K562 (cell line): ENCODE results near the gene PSMD4. TPM values are rescaled to one million over a fixed set of nuclear protein-coding genes. Genes with fewer than 3 reads are reported as not detected.

Source experiments
- ATF1 ChIP-seq, 2 experiments: fragments of 450-650 bp in 1 of 2; IDR thresholded peaks; 2 replicates each; pipeline ENCODE4 v1.6.1; 2016; ENCODE audit warnings: missing compliant biosample characterization in 1 of 2, missing genetic modification characterization in 1 of 2
- BHLHE40 ChIP-seq: IDR thresholded peaks from 2 replicates; pipeline ENCODE4 v1.6.1; 2011; ENCODE audit warnings: low read length, improper control_type of control experiment
- HOXB6 ChIP-seq: fragments of 250-450 bp; sonication (Bioruptor Pico); IDR thresholded peaks from 2 replicates; pipeline ENCODE4 v1.5.1; 2022; ENCODE audit warnings: mild to moderate bottlenecking, borderline replicate concordance
- KHSRP ChIP-seq: fragments of 450-650 bp; IDR thresholded peaks from 2 replicates; pipeline ENCODE4 v1.6.1; 2017
- MTA2 ChIP-seq: fragments of 450-650 bp; IDR thresholded peaks from 2 replicates; pipeline ENCODE4 v1.6.1; 2016; ENCODE audit warnings: low read depth
- MXI1 ChIP-seq: IDR thresholded peaks from 2 replicates; pipeline ENCODE4 v1.6.1; 2011; ENCODE audit warnings: low read depth, mild to moderate bottlenecking, improper control_type of control experiment, low read length
- NFXL1 ChIP-seq: fragments of 450-650 bp; formaldehyde crosslinking; IDR thresholded peaks from 2 replicates; pipeline ENCODE4 v1.4.0; 2021; ENCODE audit warnings: mild to moderate bottlenecking
- PHB2 ChIP-seq: fragments of 450-650 bp; IDR thresholded peaks from 2 replicates; pipeline ENCODE4 v1.6.1; 2017; ENCODE audit warnings: low read depth
- PTRF ChIP-seq: fragments of 450-650 bp; IDR thresholded peaks from 2 replicates; pipeline ENCODE4 v1.6.1; 2016; ENCODE audit warnings: mild to moderate bottlenecking, missing genetic modification characterization, missing compliant biosample characterization
- RBFOX2 ChIP-seq: fragments of 200-400 bp; formaldehyde crosslinking; IDR thresholded peaks from 2 replicates; pipeline ENCODE4 v1.6.1; 2017; ENCODE audit warnings: low read depth, mild to moderate bottlenecking, low read length, moderate library complexity
- SRF ChIP-seq, 2 experiments: fragments of 250-450, 450-650 bp in 1 of 2; sonication (Bioruptor Pico) in 1 of 2; sonication (generic) in 1 of 2; formaldehyde crosslinking; IDR thresholded peaks; 2 replicates each; pipeline versions ENCODE4 v1.5.0 to v1.5.1; 2020 to 2022; ENCODE audit warnings: mild to moderate bottlenecking in 1 of 2, missing genetic modification reagents in 1 of 2
- SRSF3 ChIP-seq: fragments of 200-400 bp; formaldehyde crosslinking; IDR thresholded peaks from 2 replicates; pipeline ENCODE4 v1.6.1; 2016; ENCODE audit warnings: mild to moderate bottlenecking, low read length, moderate library complexity; ENCODE audit not compliant: insufficient read depth
- STAG1 ChIP-seq: sonication (generic); formaldehyde crosslinking; IDR thresholded peaks from 2 replicates; pipeline ENCODE4 v1.5.0; 2020; ENCODE audit warnings: missing genetic modification reagents, borderline replicate concordance
- TEAD1 ChIP-seq, 2 experiments: fragments of 450-650 bp in 1 of 2; sonication (generic) in 1 of 2; formaldehyde crosslinking; IDR thresholded peaks; 2 replicates each; pipeline versions ENCODE4 v1.4.0 to v1.8.0; 2020 to 2022; ENCODE audit warnings: mild to moderate bottlenecking in 2 of 2, missing genetic modification reagents in 1 of 2
- XRCC4 ChIP-seq: IDR thresholded peaks from one replicate; pipeline ENCODE4 v1.6.1; 2011; ENCODE audit not compliant: insufficient read depth, insufficient read length; ENCODE audit errors: extremely low read depth
- ZFP36 ChIP-seq: fragments of 150-350 bp; IDR thresholded peaks from 2 replicates; pipeline ENCODE4 v1.6.1; 2018; ENCODE audit warnings: low read length, low read depth; ENCODE audit not compliant: partially characterized antibody
- ZNF121 ChIP-seq: sonication (generic); formaldehyde crosslinking; conservative IDR thresholded peaks from 2 replicates; pipeline ENCODE4 v1.8.0; 2022; ENCODE audit warnings: missing genetic modification reagents
- ZNF830 ChIP-seq: fragments of 250-450 bp; sonication (Bioruptor Pico); IDR thresholded peaks from 2 replicates; pipeline ENCODE4 v1.5.0; 2021; ENCODE audit warnings: mild to moderate bottlenecking
- polyA plus RNA-seq, 8 experiments: library from polyadenylated mRNA; depleted of rRNA in 4 of 8; stranded (reverse) in 5 of 8; unstranded in 3 of 8; fragments of >200 nt; fragmentation: Nextera tagmentation in 2 of 8; fragmentation: Illumina TruSeq in 1 of 8; extraction: Ambion mirVana in 2 of 8; extraction: Trizol in 1 of 8; gene quantifications; 2 replicates each; pipeline versions ENCODE4 v1.2.1 to v1.2.3, GENCODE V29; 2011 to 2014; ENCODE audit warnings: inconsistent platforms in 1 of 8, missing spikeins in 1 of 8
- total RNA-seq, 7 experiments: library from RNA; depleted of rRNA in 6 of 7; stranded (reverse); fragments of >200 nt in 6 of 7; fragmentation: Illumina TruSeq in 2 of 7; extraction: Trizol in 2 of 7; gene quantifications; 2 replicates each; pipeline versions ENCODE4 v1.2.1 to v1.2.3, GENCODE V29; 2011 to 2021; ENCODE audit warnings: low replicate concordance in 1 of 7
- TF ChIP-seq, protein P1 (sequence below): sonication (generic); formaldehyde crosslinking; IDR thresholded peaks from 2 replicates; pipeline ENCODE4 v1.8.1; 2023; ENCODE audit warnings: mild to moderate bottlenecking, missing genetic modification reagents, moderate library complexity
- TF ChIP-seq, protein P2 (sequence below): IDR thresholded peaks from 3 replicates; pipeline ENCODE4 v1.6.1; 2011; ENCODE audit warnings: borderline replicate concordance, mild to moderate bottlenecking; ENCODE audit not compliant: insufficient read length, insufficient read depth
- TF ChIP-seq, protein P3 (sequence below): sonication (generic); formaldehyde crosslinking; IDR thresholded peaks from 2 replicates; pipeline ENCODE4 v1.8.0; 2023; ENCODE audit warnings: mild to moderate bottlenecking, missing genetic modification reagents
- TF ChIP-seq, protein P4 (sequence below): sonication (generic); formaldehyde crosslinking; IDR thresholded peaks from 2 replicates; pipeline ENCODE4 v1.8.0; 2022; ENCODE audit warnings: missing genetic modification reagents, mild to moderate bottlenecking, borderline replicate concordance

Gene PSMD4
- total and polyA plus RNA-seq, 9 of the 15 experiments (the other 6 are each of a cell fraction or from before 2014, with no cell fraction given), result 194 to 353 (median 295) TPM

DNA sequence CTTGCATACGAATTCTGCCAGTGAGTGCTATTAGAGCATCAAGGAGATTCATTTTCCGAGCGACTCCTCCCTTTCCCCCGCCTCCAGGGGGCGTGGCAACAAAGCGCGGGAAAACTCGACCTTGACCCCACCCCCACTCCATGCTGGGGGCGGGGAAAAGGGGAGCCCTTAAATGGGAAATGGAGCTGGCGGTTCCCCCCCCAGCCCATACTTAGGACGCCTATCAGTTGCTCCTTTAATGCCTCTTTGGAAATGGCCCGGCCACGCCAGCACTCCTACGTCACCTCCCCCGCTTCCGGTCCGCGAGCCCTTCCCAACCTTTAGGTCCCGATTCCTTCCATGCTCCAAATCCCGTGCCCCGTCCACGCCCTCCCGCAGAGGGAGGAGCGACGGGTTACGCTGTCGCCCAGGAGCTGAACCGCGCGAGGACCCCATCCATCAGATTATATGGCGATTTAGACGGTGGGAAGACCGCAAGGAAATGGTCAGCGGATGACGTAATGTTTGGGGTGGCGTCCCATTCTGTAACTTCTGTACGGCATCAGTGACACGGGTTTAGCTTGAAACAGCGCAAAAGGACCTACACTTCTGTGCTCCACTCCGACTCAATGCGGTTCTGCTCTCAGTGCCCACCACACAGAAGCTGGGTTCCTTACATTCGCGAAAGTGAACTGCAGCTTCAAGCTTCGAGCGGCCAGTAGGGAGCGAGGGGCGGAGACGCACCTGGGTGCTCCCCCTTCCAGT lies 26.9 kb downstream of the PSMD4 start (continued):
- peak in 1 of 2 experiments; percentile 63; a peak in 1 of 4 replicates for TF ChIP-seq TEAD1 (CRISPR knock-in tag; IDR thresholded peaks at IDR 0.05)
- no peak for TF ChIP-seq NFXL1
- TF ChIP-seq PHB2, result no peak
- TF ChIP-seq, protein P1, sequence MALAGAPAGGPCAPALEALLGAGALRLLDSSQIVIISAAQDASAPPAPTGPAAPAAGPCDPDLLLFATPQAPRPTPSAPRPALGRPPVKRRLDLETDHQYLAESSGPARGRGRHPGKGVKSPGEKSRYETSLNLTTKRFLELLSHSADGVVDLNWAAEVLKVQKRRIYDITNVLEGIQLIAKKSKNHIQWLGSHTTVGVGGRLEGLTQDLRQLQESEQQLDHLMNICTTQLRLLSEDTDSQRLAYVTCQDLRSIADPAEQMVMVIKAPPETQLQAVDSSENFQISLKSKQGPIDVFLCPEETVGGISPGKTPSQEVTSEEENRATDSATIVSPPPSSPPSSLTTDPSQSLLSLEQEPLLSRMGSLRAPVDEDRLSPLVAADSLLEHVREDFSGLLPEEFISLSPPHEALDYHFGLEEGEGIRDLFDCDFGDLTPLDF (CRISPR knock-in tag), result peak; percentile 94
- TF ChIP-seq MXI1, result no peak
- TF ChIP-seq ZFP36, result no peak
- TF ChIP-seq STAG1 (CRISPR knock-in tag), result no peak
- no peak for TF ChIP-seq HOXB6 (CRISPR knock-in tag)
- TF ChIP-seq BHLHE40, result peak; percentile 87
- TF ChIP-seq KHSRP, result peak; percentile 78
- TF ChIP-seq, protein P2, sequence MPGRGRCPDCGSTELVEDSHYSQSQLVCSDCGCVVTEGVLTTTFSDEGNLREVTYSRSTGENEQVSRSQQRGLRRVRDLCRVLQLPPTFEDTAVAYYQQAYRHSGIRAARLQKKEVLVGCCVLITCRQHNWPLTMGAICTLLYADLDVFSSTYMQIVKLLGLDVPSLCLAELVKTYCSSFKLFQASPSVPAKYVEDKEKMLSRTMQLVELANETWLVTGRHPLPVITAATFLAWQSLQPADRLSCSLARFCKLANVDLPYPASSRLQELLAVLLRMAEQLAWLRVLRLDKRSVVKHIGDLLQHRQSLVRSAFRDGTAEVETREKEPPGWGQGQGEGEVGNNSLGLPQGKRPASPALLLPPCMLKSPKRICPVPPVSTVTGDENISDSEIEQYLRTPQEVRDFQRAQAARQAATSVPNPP, result no peak
- no peak for TF ChIP-seq ZNF121
- peak in 1 of 2 experiments; percentile 87; a peak in 1 of 4 replicates for TF ChIP-seq SRF (CRISPR knock-in tag; IDR thresholded peaks at IDR 0.05)
- peak; percentile 41 for TF ChIP-seq ATF1 (CRISPR knock-in tag; IDR thresholded peaks at IDR 0.05)
- TF ChIP-seq ATF1 (tag; IDR thresholded peaks at IDR 0.05), result peak; percentile 99
- no peak for TF ChIP-seq MTA2
- TF ChIP-seq, protein P3, sequence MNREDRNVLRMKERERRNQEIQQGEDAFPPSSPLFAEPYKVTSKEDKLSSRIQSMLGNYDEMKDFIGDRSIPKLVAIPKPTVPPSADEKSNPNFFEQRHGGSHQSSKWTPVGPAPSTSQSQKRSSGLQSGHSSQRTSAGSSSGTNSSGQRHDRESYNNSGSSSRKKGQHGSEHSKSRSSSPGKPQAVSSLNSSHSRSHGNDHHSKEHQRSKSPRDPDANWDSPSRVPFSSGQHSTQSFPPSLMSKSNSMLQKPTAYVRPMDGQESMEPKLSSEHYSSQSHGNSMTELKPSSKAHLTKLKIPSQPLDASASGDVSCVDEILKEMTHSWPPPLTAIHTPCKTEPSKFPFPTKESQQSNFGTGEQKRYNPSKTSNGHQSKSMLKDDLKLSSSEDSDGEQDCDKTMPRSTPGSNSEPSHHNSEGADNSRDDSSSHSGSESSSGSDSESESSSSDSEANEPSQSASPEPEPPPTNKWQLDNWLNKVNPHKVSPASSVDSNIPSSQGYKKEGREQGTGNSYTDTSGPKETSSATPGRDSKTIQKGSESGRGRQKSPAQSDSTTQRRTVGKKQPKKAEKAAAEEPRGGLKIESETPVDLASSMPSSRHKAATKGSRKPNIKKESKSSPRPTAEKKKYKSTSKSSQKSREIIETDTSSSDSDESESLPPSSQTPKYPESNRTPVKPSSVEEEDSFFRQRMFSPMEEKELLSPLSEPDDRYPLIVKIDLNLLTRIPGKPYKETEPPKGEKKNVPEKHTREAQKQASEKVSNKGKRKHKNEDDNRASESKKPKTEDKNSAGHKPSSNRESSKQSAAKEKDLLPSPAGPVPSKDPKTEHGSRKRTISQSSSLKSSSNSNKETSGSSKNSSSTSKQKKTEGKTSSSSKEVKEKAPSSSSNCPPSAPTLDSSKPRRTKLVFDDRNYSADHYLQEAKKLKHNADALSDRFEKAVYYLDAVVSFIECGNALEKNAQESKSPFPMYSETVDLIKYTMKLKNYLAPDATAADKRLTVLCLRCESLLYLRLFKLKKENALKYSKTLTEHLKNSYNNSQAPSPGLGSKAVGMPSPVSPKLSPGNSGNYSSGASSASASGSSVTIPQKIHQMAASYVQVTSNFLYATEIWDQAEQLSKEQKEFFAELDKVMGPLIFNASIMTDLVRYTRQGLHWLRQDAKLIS, result peak; percentile 98
- TF ChIP-seq SRSF3, result no peak
- TF ChIP-seq PTRF (tag), result no peak
- TF ChIP-seq, protein P4, sequence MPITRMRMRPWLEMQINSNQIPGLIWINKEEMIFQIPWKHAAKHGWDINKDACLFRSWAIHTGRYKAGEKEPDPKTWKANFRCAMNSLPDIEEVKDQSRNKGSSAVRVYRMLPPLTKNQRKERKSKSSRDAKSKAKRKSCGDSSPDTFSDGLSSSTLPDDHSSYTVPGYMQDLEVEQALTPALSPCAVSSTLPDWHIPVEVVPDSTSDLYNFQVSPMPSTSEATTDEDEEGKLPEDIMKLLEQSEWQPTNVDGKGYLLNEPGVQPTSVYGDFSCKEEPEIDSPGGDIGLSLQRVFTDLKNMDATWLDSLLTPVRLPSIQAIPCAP (CRISPR knock-in tag), result peak; percentile 49; the same call in 1 of the 2 replicates
- TF ChIP-seq RBFOX2, result peak; percentile 81
- TF ChIP-seq ZNF830 (CRISPR knock-in tag), result no peak
- TF ChIP-seq XRCC4, result no peak
